Measurements from ENCODE around the gene DGUOK. TPM values are rescaled to one million over a fixed set of nuclear protein-coding genes. Genes with fewer than 3 reads are reported as not detected.

Gene DGUOK
- polyA plus RNA-seq, 1 donor (not counting 4 experiments of a cell fraction or from before 2014, with no cell fraction given): 102 TPM

DNA sequence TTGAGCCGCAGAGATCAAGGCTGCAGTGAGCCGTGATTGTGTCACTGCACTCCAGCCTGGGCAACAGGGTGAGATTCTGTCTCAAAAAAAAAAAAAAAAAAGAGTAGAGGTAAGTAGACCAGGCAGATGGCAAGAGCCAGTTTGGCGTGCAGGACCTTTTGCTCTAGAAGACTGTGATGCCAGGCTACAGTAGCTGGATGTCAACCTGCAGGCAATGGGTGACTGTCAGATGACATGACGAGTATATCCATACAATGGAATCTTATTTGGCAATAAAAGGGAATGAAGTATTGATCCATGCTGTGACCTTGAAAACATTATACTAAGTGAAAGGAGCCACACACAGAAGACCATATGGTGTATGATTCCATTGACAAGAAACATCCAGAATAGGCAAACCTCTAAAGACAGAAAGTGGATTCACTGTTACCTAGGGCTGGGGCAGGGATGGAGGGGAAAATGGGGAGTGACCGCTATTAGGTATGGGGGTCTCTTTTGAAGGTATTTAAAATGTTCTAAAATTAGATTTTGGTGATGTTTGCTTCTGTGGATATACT is 11.2 kb upstream of the DGUOK start:
- no peak overlapping the region for H3K4me3 ChIP-seq (ENCODE audit: control insufficient read depth in 2 of 3, extremely low read depth in 1 of 3, insufficient read depth in 2 of 3, low read depth in 1 of 3, low read length in 3 of 3)
- dilution Hi-C loops (cut with MboI; ENCODE audit: extremely low pct_ligation_motif_present, low sequenced_read_pairs): no loop called here
- H3K27ac ChIP-seq (ENCODE audit: control insufficient read depth, insufficient read depth, low read length): no peak overlapping the region
- no peaks in the 10 kb centered on the region for H3K36me3 ChIP-seq (ENCODE audit: control insufficient read depth in 2 of 2, extremely low read depth in 1 of 2, insufficient read depth in 2 of 2, low read length in 2 of 2)
- H3K4me1 ChIP-seq (ENCODE audit: control insufficient read depth, extremely low read depth, insufficient read depth, low read length): no peaks in the 10 kb centered on the region
- TF ChIP-seq, protein P1, sequence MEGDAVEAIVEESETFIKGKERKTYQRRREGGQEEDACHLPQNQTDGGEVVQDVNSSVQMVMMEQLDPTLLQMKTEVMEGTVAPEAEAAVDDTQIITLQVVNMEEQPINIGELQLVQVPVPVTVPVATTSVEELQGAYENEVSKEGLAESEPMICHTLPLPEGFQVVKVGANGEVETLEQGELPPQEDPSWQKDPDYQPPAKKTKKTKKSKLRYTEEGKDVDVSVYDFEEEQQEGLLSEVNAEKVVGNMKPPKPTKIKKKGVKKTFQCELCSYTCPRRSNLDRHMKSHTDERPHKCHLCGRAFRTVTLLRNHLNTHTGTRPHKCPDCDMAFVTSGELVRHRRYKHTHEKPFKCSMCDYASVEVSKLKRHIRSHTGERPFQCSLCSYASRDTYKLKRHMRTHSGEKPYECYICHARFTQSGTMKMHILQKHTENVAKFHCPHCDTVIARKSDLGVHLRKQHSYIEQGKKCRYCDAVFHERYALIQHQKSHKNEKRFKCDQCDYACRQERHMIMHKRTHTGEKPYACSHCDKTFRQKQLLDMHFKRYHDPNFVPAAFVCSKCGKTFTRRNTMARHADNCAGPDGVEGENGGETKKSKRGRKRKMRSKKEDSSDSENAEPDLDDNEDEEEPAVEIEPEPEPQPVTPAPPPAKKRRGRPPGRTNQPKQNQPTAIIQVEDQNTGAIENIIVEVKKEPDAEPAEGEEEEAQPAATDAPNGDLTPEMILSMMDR (optimal IDR thresholded peaks at IDR 0.05 in 1 of 3, IDR thresholded peaks at IDR 0.05 in 1 of 3, conservative IDR thresholded peaks at IDR 0.05 in 1 of 3; ENCODE audit: extremely low read depth in 1 of 3, insufficient read depth in 2 of 3, low read length in 3 of 3): no peak
- no peak for TF ChIP-seq EZH2 (IDR thresholded peaks at IDR 0.05; ENCODE audit: low read length)
- DNase-seq (ENCODE audit: low read depth, low spot score): no peak
- H3K9ac ChIP-seq (ENCODE audit: control insufficient read depth, extremely low read depth, insufficient read depth, low read length): no peak overlapping the region
- no peaks in the 10 kb centered on the region for H3K9me3 ChIP-seq (ENCODE audit: control insufficient read depth, low read depth, low read length)
- no peaks in the 10 kb centered on the region for H3K9me1 ChIP-seq (ENCODE audit: control insufficient read depth, extremely low read depth, insufficient read depth, low read length)
- H4K20me1 ChIP-seq (ENCODE audit: control insufficient read depth, extremely low read depth, insufficient read depth, low read length): no peaks in the 10 kb centered on the region
- H3K27me3 ChIP-seq (ENCODE audit: control insufficient read depth, extremely low read depth, insufficient read depth, low read length): no peaks in the 10 kb centered on the region
- FAIRE-seq: no peak
- no peak overlapping the region for H3K4me2 ChIP-seq (ENCODE audit: control insufficient read depth, extremely low read depth, insufficient read depth, low read depth, low read length)
- no peak overlapping the region for H2AFZ ChIP-seq (ENCODE audit: control insufficient read depth, low read length)
- H3K79me2 ChIP-seq (ENCODE audit: control insufficient read depth, insufficient read depth, low read length): no peaks in the 10 kb centered on the region

DNA sequence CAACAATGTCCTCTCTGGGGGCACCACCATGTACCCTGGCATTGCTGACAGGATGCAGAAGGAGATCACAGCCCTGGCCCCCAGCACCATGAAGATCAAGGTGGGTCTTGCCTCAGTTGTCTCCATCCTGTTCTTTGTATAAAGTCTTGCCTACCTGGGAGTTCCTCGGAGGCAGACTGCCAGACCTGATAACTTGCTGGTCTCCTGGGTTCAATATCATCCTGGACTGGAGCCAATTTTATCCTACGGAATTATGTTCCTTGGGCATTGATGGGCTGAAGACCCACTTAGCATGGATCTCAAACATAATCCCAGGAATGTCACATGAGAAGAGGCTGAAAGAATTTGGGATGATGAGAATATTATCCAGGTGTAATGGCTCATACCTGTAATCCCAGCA is 10.0 kb upstream of the DGUOK start:
- Histone ChIP-seq H3K27me3 (ENCODE audit: control insufficient read depth, extremely low read depth, insufficient read depth, low read length) (no peaks in the 10 kb centered on the region), H3K27ac (ENCODE audit: control insufficient read depth, insufficient read depth, low read length) (no peak overlapping the region), H3K4me2 (ENCODE audit: control insufficient read depth, extremely low read depth, insufficient read depth, low read depth, low read length) (no peak overlapping the region), H4K20me1 (ENCODE audit: control insufficient read depth, extremely low read depth, insufficient read depth, low read length) (no peaks in the 10 kb centered on the region), H3K79me2 (ENCODE audit: control insufficient read depth, insufficient read depth, low read length) (no peaks in the 10 kb centered on the region), H3K36me3 (ENCODE audit: control insufficient read depth in 2 of 2, extremely low read depth in 1 of 2, insufficient read depth in 2 of 2, low read length in 2 of 2) (no peaks in the 10 kb centered on the region), H3K4me1 (ENCODE audit: control insufficient read depth, extremely low read depth, insufficient read depth, low read length) (no peaks in the 10 kb centered on the region), H3K9me3 (ENCODE audit: control insufficient read depth, low read depth, low read length) (no peaks in the 10 kb centered on the region), H2AFZ (ENCODE audit: control insufficient read depth, low read length) (no peak overlapping the region), H3K4me3 (ENCODE audit: control insufficient read depth in 2 of 3, extremely low read depth in 1 of 3, insufficient read depth in 2 of 3, low read depth in 1 of 3, low read length in 3 of 3) (no peak overlapping the region), H3K9ac (ENCODE audit: control insufficient read depth, extremely low read depth, insufficient read depth, low read length) (no peak overlapping the region), H3K9me1 (ENCODE audit: control insufficient read depth, extremely low read depth, insufficient read depth, low read length) (no peaks in the 10 kb centered on the region)
- DNase-seq (ENCODE audit: low read depth, low spot score): no peak
- no peak for TF ChIP-seq EZH2 (IDR thresholded peaks at IDR 0.05; ENCODE audit: low read length)
- TF ChIP-seq, protein P1 (optimal IDR thresholded peaks at IDR 0.05 in 1 of 3, IDR thresholded peaks at IDR 0.05 in 1 of 3, conservative IDR thresholded peaks at IDR 0.05 in 1 of 3; ENCODE audit: extremely low read depth in 1 of 3, insufficient read depth in 2 of 3, low read length in 3 of 3): no peak
- dilution Hi-C loops (cut with MboI; ENCODE audit: extremely low pct_ligation_motif_present, low sequenced_read_pairs): no loop called here
- FAIRE-seq: peak; percentile 23
